PC-3 (cell line): ENCODE results near the gene C1QTNF12.

Source experiments
- EZH2 ChIP-seq: fragments of 300-600 bp; sonication (generic); IDR thresholded peaks from one replicate; pipeline ENCODE4 v1.6.1; 2017; ENCODE audit warnings: antibody characterized with exemption, mild to moderate bottlenecking, low read length; ENCODE audit not compliant: unreplicated experiment
- EZH2phosphoT487 ChIP-seq: fragments of 300-600 bp; sonication (generic); IDR thresholded peaks from 2 replicates; pipeline ENCODE4 v1.6.1; 2018; ENCODE audit warnings: mild to moderate bottlenecking, antibody characterized with exemption, low read length, borderline replicate concordance
- TF ChIP-seq, protein P1 (sequence below): fragments of 300-600 bp; sonication (generic); conservative IDR thresholded peaks from 2 replicates; pipeline ENCODE4 v1.5.1; 2017; ENCODE audit warnings: antibody characterized with exemption, low read depth, mild to moderate bottlenecking, low read length

DNA sequence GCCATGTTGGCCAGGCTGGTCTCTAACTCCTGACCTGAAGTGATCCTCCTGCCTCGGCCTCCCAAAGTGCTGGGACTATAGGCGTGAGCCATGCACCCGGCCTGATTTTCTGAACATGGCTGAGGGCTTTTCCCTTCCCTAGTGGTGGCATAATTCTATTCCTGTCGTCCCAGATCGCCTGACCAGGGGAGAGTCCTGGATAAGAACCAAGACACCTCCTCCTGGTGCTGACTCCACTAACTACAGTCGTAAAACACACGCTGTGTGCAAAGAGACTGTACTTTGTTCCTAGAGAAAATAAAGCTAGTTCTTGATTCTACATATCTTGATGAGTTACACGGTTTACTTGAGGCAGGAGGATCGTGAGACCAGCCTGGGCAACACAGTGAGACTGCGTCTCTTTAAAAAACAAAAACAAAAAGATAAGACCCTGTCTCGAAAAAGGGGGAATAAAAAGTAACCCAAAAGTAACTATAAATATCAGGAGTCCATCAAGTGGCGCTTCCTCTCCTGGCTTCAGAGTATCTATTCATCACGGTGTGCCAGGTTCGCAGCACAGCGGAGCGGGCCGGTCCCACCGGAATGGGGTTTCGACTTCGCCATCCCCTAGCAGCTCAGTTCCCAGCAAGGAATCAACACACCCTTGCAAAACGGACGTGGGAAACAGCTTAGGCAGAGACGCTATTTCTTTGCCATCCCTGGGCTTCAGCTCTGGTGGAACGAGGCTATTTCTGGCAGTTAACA, 15.7 kb downstream of the C1QTNF12 start:
- no peak for TF ChIP-seq EZH2
- TF ChIP-seq, protein P1, sequence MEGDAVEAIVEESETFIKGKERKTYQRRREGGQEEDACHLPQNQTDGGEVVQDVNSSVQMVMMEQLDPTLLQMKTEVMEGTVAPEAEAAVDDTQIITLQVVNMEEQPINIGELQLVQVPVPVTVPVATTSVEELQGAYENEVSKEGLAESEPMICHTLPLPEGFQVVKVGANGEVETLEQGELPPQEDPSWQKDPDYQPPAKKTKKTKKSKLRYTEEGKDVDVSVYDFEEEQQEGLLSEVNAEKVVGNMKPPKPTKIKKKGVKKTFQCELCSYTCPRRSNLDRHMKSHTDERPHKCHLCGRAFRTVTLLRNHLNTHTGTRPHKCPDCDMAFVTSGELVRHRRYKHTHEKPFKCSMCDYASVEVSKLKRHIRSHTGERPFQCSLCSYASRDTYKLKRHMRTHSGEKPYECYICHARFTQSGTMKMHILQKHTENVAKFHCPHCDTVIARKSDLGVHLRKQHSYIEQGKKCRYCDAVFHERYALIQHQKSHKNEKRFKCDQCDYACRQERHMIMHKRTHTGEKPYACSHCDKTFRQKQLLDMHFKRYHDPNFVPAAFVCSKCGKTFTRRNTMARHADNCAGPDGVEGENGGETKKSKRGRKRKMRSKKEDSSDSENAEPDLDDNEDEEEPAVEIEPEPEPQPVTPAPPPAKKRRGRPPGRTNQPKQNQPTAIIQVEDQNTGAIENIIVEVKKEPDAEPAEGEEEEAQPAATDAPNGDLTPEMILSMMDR, result peak; percentile 55
- no peak for TF ChIP-seq EZH2phosphoT487
